Stimulated activated naive B cell treated with anti-CD40 and anti-IgM and Interleukin-4, amounts not matched to agents 10 μg/mL and 1 μg/mL and 100 μg/mL, for 72 hours (primary cell): Measurements from ENCODE around the gene PLEKHO1.
"Not testable (repeated sequence)": the region's sequence is repeated elsewhere in the genome, so short reads cannot be mapped to it uniquely, and the experiment has no call there.

Experiments
- ATAC-seq, 2 donors: fragments of 150-1000 bp; cut with Tn5 transposase; replicated peaks; 2 replicates each; pipeline ENCODE4 v1.10.0; 2021; ENCODE audit warnings: moderate library complexity in 1 of 2
- DNase-seq: peaks from one replicate; pipeline ENCODE4 v3.0.0; 2021
- H3K27ac Mint-ChIP-seq: one replicate; pipeline ENCODE4 v1.8.0; 2022; ENCODE audit warnings: mild to moderate bottlenecking, mixed read lengths
- H3K27me3 Mint-ChIP-seq, 2 donors: one replicate each; pipeline ENCODE4 v1.8.0; 2022; ENCODE audit warnings: mixed read lengths in 2 of 2
- H3K36me3 Mint-ChIP-seq, 2 donors: one replicate each; pipeline ENCODE4 v1.8.0; 2022; ENCODE audit warnings: mixed read lengths in 2 of 2, mild to moderate bottlenecking in 1 of 2
- H3K4me1 Mint-ChIP-seq, 2 donors: one replicate each; pipeline ENCODE4 v1.8.0; 2022; ENCODE audit warnings: mixed read lengths in 2 of 2, mild to moderate bottlenecking in 1 of 2
- H3K4me3 Mint-ChIP-seq, 2 donors: one replicate each; pipeline ENCODE4 v1.8.0; 2022; ENCODE audit warnings: mild to moderate bottlenecking in 2 of 2, mixed read lengths in 2 of 2, moderate library complexity in 1 of 2
- H3K9me3 Mint-ChIP-seq, 2 donors: one replicate each; pipeline ENCODE4 v1.8.0; 2022; ENCODE audit warnings: mixed read lengths in 2 of 2, mild to moderate bottlenecking in 1 of 2

The PLEKHO1 gene

GRCh38 chr1:150173141-150173585 is 23.4 kb downstream of the PLEKHO1 start:
- no peak for DNase-seq

GRCh38 chr1:150176593-150176992 is 26.9 kb downstream of the PLEKHO1 start:
- Mint-ChIP-seq H3K27ac (no peak overlapping the region), H3K27me3 (no peaks in the 10 kb centered on the region), H3K4me1 (peaks cover 0 to 2% of the 10 kb centered on the region in 2 donors), H3K36me3 (no peaks in the 10 kb centered on the region), H3K4me3 (no peak overlapping the region), H3K9me3 (no peaks in the 10 kb centered on the region)
- no peak for ATAC-seq
- DNase-seq = no peak

More at GRCh38 chr1:150173141-150173585, 23.4 kb downstream of the PLEKHO1 start:
- ATAC-seq = no peak
- no peaks in the 10 kb centered on the region for H3K27me3 Mint-ChIP-seq
- peaks cover 3 to 11% of the 10 kb centered on the region in 2 donors for H3K4me1 Mint-ChIP-seq
- no peaks in the 10 kb centered on the region for H3K9me3 Mint-ChIP-seq
- H3K4me3 Mint-ChIP-seq = no peak overlapping the region
- no peaks in the 10 kb centered on the region for H3K36me3 Mint-ChIP-seq
- H3K27ac Mint-ChIP-seq = no peak overlapping the region

DNA sequence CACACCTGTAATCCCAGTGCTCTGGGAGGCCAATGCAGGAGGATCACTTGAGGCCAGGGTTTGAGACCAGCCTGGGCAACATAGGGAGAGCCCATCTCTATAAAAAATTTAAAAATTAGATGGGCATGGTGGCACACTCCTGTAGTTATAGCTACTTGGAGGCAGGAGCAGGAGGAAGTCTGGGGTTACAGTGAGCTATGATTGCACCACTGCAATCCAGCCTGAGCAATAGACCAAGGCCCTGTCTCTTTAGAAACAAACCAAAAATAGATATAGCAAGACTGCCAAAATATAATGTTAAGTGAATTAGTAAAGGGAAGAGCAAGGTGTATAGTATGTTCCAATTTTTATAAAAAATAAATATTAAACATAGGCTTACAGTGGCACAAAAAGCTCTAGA is 28.8 kb downstream of the PLEKHO1 start:
- ATAC-seq (no peak), DNase-seq (no peak)
- H3K36me3 Mint-ChIP-seq = no peaks in the 10 kb centered on the region
- H3K27ac Mint-ChIP-seq = no peak overlapping the region
- no peak overlapping the region for H3K4me3 Mint-ChIP-seq
- H3K9me3 Mint-ChIP-seq = no peaks in the 10 kb centered on the region
- H3K27me3 Mint-ChIP-seq = no peaks in the 10 kb centered on the region
- H3K4me1 Mint-ChIP-seq = peaks cover 2 to 5% of the 10 kb centered on the region in 2 donors

GRCh38 chr1:150179867-150180266 is 30.2 kb downstream of the PLEKHO1 start:
- no peak overlapping the region for H3K27ac Mint-ChIP-seq
- peaks cover 2 to 5% of the 10 kb centered on the region in 2 donors for H3K4me1 Mint-ChIP-seq
- DNase-seq (no peak), ATAC-seq (no peak)
- H3K36me3 Mint-ChIP-seq = no peaks in the 10 kb centered on the region
- no peaks in the 10 kb centered on the region for H3K27me3 Mint-ChIP-seq
- no peaks in the 10 kb centered on the region for H3K9me3 Mint-ChIP-seq
- no peak overlapping the region for H3K4me3 Mint-ChIP-seq

DNA sequence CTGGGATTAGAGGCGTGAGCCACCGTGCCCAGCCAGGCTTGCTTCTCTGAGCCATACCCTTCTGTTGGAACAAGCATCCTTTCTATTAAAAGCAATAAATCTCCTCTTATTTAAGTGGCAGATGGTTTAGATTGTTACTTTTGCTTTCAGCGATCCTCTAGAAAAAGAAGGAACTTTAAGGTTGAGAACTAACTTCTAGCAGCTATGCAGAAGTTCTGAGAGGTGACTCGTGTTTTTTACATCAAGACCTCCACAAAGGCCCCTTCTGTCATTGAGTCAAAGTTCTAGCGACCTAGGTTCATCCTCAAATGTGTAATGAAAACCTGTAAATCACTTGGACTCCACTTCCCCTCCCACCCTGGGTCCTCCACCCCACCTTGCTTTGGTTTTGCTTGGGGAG is 30.8 kb downstream of the PLEKHO1 start:
- no peaks in the 10 kb centered on the region for H3K9me3 Mint-ChIP-seq
- H3K36me3 Mint-ChIP-seq = no peaks in the 10 kb centered on the region
- peaks cover 2 to 5% of the 10 kb centered on the region in 2 donors for H3K4me1 Mint-ChIP-seq
- ATAC-seq (no peak), DNase-seq (no peak)
- no peaks in the 10 kb centered on the region for H3K27me3 Mint-ChIP-seq
- H3K27ac Mint-ChIP-seq = no peak overlapping the region
- H3K4me3 Mint-ChIP-seq = no peak overlapping the region

DNA sequence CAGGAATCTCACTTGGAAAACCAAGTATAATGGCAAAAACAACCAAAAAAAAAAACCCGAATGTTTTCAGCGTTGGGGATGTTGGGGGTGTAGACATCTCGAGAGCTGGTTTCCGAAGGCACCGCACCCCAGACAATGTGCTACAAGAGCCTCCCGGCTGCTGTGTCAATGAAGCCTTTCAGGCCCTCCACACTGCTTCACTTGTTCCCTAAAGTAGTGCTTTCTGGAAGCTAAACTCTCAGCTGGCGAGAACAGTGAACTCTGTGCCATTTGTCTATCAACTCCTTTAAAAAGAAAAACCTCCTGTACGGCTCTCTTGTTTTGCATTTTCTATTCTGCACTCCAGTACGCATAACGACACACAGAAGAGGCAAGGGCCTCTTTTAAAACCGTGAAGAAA is 32.5 kb downstream of the PLEKHO1 start:
- ATAC-seq = no peak
- Mint-ChIP-seq H3K4me1 (peaks cover 2 to 18% of the 10 kb centered on the region in 2 donors), H3K9me3 (no peaks in the 10 kb centered on the region), H3K36me3 (no peaks in the 10 kb centered on the region), H3K27ac (no peak overlapping the region), H3K27me3 (no peaks in the 10 kb centered on the region), H3K4me3 (no peak overlapping the region)
- no peak for DNase-seq

GRCh38 chr1:150183061-150183460 is 33.3 kb downstream of the PLEKHO1 start:
- no peak for ATAC-seq
- no peak overlapping the region for H3K27ac Mint-ChIP-seq
- no peaks in the 10 kb centered on the region for H3K27me3 Mint-ChIP-seq
- H3K36me3 Mint-ChIP-seq = no peaks in the 10 kb centered on the region
- no peak for DNase-seq
- H3K9me3 Mint-ChIP-seq = no peaks in the 10 kb centered on the region
- H3K4me3 Mint-ChIP-seq = no peak overlapping the region
- H3K4me1 Mint-ChIP-seq = peaks cover 6 to 25% of the 10 kb centered on the region in 2 donors

DNA sequence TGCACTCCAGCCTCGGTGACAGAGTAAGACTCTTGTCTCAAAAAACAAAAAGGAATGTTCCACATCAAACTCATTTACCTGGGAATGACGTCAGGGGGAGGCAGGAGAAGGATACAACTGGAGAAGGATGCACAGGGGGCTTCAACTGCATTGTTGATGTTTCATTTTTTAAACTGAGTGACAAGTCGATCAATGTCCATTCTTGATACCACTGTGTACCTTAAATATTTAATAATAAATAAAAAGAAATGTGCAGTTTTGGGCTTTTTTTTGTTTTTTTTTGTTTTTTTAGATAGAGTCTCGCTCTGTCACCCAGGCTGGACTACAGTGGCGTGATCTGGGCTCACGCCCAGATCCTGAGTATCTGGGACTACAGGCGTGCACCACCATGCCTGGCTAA is 35.8 kb downstream of the PLEKHO1 start:
- Mint-ChIP-seq H3K36me3 (no peaks in the 10 kb centered on the region), H3K27me3 (no peaks in the 10 kb centered on the region), H3K9me3 (no peaks in the 10 kb centered on the region), H3K4me1 (peaks cover 5 to 25% of the 10 kb centered on the region in 2 donors), H3K4me3 (peak overlapping the region in 1 of 2 donors; percentile 14), H3K27ac (no peak overlapping the region)
- no peak for ATAC-seq
- DNase-seq = no peak

- H3K36me3 Mint-ChIP-seq, DNase-seq, H3K9me3 Mint-ChIP-seq, ATAC-seq, H3K27me3 Mint-ChIP-seq: not testable (repeated sequence)
- peak overlapping the region; percentile 61 to 77 for H3K4me3 Mint-ChIP-seq
- H3K27ac Mint-ChIP-seq = peak overlapping the region; percentile 75
- H3K4me1 Mint-ChIP-seq = peaks cover 5 to 25% of the 10 kb centered on the region in 2 donors
Measured at GRCh38 chr1:150186438-150186788, 36.7 kb downstream of the PLEKHO1 start.

- Mint-ChIP-seq H3K27ac (peak overlapping the region; percentile 75), H3K4me3 (peak overlapping the region; percentile 61 to 77)
Measured at GRCh38 chr1:150186789-150187559, 37.3 kb downstream of the PLEKHO1 start.

DNA sequence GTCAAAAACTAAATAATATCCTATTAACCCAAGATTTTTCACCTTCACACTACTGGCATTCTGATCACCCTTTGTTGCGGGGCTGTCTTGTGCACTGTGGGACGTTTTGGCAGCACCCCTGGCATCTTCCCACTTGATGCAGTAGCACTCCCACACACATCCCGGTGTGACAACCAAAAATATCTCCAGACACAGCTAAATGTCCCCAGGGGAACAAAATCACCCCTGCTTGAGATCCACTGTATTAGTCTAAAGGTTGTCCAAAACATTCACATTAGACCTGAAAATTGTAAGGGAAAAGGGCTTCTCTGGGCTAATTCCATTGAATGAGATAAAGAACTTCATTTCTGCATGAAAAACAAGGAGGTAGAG is 37.8 kb downstream of the PLEKHO1 start:
- no peaks in the 10 kb centered on the region for H3K9me3 Mint-ChIP-seq
- DNase-seq = no peak
- no peaks in the 10 kb centered on the region for H3K36me3 Mint-ChIP-seq
- peak; percentile 27 to 35 for ATAC-seq
- peaks cover 5 to 25% of the 10 kb centered on the region in 2 donors for H3K4me1 Mint-ChIP-seq
- H3K27me3 Mint-ChIP-seq = no peaks in the 10 kb centered on the region
- H3K4me3 Mint-ChIP-seq = peak overlapping the region; percentile 61 to 77
- no peak overlapping the region for H3K27ac Mint-ChIP-seq

More at GRCh38 chr1:150186789-150187559, 37.3 kb downstream of the PLEKHO1 start:
- Mint-ChIP-seq H3K36me3 (no peaks in the 10 kb centered on the region), H3K9me3 (no peaks in the 10 kb centered on the region), H3K27me3 (no peaks in the 10 kb centered on the region), H3K4me1 (peaks cover 5 to 25% of the 10 kb centered on the region in 2 donors)
- DNase-seq = peak; percentile 37
- peak; percentile 84 to 85 for ATAC-seq

- H3K4me3 Mint-ChIP-seq = no peak overlapping the region
- peaks cover 10 to 11% of the 10 kb centered on the region in 2 donors for H3K27me3 Mint-ChIP-seq
- no peaks in the 10 kb centered on the region for H3K36me3 Mint-ChIP-seq
- DNase-seq = no peak
- H3K27ac Mint-ChIP-seq = no peak overlapping the region
- ATAC-seq = no peak
- H3K9me3 Mint-ChIP-seq = no peaks in the 10 kb centered on the region
- H3K4me1 Mint-ChIP-seq = peaks cover 5 to 10% of the 10 kb centered on the region in 2 donors
Measured at GRCh38 chr1:150192012-150192411, 42.3 kb downstream of the PLEKHO1 start.

DNA sequence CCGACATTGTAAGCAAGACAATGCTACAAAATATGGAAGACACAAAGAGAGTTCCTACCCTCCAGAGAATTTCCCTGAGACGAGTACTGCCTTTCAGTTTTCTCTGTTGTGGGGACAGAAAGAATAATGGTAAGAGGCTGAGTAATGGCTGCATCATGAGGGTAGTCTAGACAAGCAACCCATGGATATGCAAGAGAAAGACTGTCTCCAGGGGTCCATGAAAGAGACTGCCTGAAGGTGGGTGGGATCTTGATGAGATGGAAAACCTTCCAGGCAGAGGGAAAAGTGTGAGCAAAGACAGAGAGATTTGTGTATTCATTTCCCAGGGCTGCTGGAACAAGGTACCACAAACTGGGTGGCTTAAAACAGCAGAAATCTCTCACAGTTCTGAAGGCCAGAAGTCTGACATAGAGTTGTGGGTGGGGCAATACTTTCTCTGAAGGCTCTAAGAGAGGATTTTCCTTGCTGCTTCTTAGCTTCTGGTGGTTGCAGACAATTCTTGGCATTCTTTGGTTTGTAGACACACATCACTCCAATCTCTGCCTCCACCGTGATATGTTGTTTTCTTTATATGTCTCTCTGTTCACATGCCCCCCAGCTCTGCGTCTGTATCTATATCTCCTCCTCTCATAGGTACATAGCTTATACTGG is 44.8 kb downstream of the PLEKHO1 start:
- H3K36me3 Mint-ChIP-seq = no peaks in the 10 kb centered on the region
- ATAC-seq (no peak), DNase-seq (no peak)
- H3K27ac Mint-ChIP-seq = no peak overlapping the region
- H3K9me3 Mint-ChIP-seq = no peaks in the 10 kb centered on the region
- no peak overlapping the region for H3K4me3 Mint-ChIP-seq
- H3K4me1 Mint-ChIP-seq = no peaks in the 10 kb centered on the region
- H3K27me3 Mint-ChIP-seq = peaks cover 10 to 18% of the 10 kb centered on the region in 2 donors

- Mint-ChIP-seq H3K4me1 (no peaks in the 10 kb centered on the region), H3K9me3 (no peaks in the 10 kb centered on the region), H3K27ac (no peak overlapping the region), H3K36me3 (no peaks in the 10 kb centered on the region), H3K4me3 (no peak overlapping the region), H3K27me3 (peaks cover 10 to 18% of the 10 kb centered on the region in 2 donors)
- DNase-seq (no peak), ATAC-seq (no peak)
Measured at GRCh38 chr1:150196417-150196816, 46.7 kb downstream of the PLEKHO1 start.
